Left ventricle myocardium inferior (tissue), 1 donor: ENCODE measurements around the gene GPC5. TPM values are rescaled to one million over a fixed set of nuclear protein-coding genes. Genes with fewer than 3 reads are reported as not detected.

Source experiments
- DNase-seq: peaks from one replicate; pipeline ENCODE4 v3.0.0-alpha.2; 2020
- H3K27ac ChIP-seq: fragments of 200-600 bp; replicated peaks from 2 replicates; pipeline ENCODE4 v1.8.0; 2021
- H3K27me3 ChIP-seq: fragments of 200-600 bp; 2 replicates; pipeline ENCODE4 v1.8.0; 2021; ENCODE audit warnings: low read depth
- H3K36me3 ChIP-seq: fragments of 200-600 bp; 2 replicates; pipeline ENCODE4 v1.8.0; 2021
- H3K4me1 ChIP-seq: fragments of 200-600 bp; 2 replicates; pipeline ENCODE4 v1.8.0; 2021
- H3K4me3 ChIP-seq: fragments of 200-600 bp; 2 replicates; pipeline ENCODE4 v1.8.0; 2021; ENCODE audit warnings: mild to moderate bottlenecking, moderate library complexity
- H3K9me3 ChIP-seq: fragments of 200-600 bp; replicated peaks from 2 replicates; pipeline ENCODE4 v1.8.0; 2021
- intact Hi-C: fragments of 100-400 bp; cut with micrococcal nuclease; formaldehyde crosslinking; loops from one replicate; pipeline ENCODE4 v1.11.0; 2022
- total RNA-seq: library from RNA; stranded (reverse); fragmentation: NEBNext Ultra II Directional; extraction: Animal tissue kit (Norgen Biotek cat#: 25700); gene quantifications from one replicate; pipeline ENCODE4 v1.2.1, GENCODE V29; 2021
- TF ChIP-seq, protein P1 (sequence below): fragments of 200-600 bp; IDR thresholded peaks from 2 replicates; pipeline ENCODE4 v1.8.0; 2021; ENCODE audit warnings: antibody characterized with exemption, mild to moderate bottlenecking, borderline replicate concordance
- donor health status: DM: no; HTN: yes; CAD: no; lungs with severe emphysema.

The GPC5 gene
- total RNA-seq, 1 donor from 2014 or later, result 1.5 TPM

- Histone ChIP-seq H3K27ac (no peak overlapping the region), H3K4me1 (no peaks in the 10 kb centered on the region), H3K9me3 (no peaks in the 10 kb centered on the region), H3K36me3 (no peaks in the 10 kb centered on the region), H3K4me3 (no peak overlapping the region), H3K27me3 (no peaks in the 10 kb centered on the region)
- TF ChIP-seq, protein P1, sequence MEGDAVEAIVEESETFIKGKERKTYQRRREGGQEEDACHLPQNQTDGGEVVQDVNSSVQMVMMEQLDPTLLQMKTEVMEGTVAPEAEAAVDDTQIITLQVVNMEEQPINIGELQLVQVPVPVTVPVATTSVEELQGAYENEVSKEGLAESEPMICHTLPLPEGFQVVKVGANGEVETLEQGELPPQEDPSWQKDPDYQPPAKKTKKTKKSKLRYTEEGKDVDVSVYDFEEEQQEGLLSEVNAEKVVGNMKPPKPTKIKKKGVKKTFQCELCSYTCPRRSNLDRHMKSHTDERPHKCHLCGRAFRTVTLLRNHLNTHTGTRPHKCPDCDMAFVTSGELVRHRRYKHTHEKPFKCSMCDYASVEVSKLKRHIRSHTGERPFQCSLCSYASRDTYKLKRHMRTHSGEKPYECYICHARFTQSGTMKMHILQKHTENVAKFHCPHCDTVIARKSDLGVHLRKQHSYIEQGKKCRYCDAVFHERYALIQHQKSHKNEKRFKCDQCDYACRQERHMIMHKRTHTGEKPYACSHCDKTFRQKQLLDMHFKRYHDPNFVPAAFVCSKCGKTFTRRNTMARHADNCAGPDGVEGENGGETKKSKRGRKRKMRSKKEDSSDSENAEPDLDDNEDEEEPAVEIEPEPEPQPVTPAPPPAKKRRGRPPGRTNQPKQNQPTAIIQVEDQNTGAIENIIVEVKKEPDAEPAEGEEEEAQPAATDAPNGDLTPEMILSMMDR, result no peak
- intact Hi-C loops, result no loop called here
- DNase-seq, result no peak
These were observed 169.2 kb downstream of the GPC5 start for GRCh38 chr13:91567485-91568207.

DNA sequence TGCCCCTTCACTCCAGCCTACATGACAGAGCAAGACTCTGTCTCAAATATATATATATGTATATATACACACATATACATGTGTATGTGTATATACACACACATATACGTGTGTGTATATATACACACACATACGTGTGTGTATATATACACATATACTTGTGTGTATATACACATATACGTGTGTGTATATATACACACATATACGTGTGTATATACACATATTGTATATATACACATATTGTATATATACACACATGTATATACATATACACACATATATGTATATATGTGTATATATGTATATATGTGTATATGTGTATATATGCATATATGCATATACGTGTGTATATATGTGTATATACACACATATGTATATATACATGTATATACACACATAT, 173.3 kb downstream of the GPC5 start:
- H3K27me3 ChIP-seq, result no peaks in the 10 kb centered on the region
- no peaks in the 10 kb centered on the region for H3K36me3 ChIP-seq
- no peaks in the 10 kb centered on the region for H3K9me3 ChIP-seq
- no peak for DNase-seq
- TF ChIP-seq, protein P1, result no peak
- intact Hi-C loops, result no loop called here
- H3K4me3 ChIP-seq, result no peak overlapping the region
- no peak overlapping the region for H3K27ac ChIP-seq
- H3K4me1 ChIP-seq, result no peaks in the 10 kb centered on the region

- H3K36me3 ChIP-seq, result no peaks in the 10 kb centered on the region
- no peaks in the 10 kb centered on the region for H3K4me1 ChIP-seq
- no peak overlapping the region for H3K27ac ChIP-seq
- no peak overlapping the region for H3K4me3 ChIP-seq
- H3K27me3 ChIP-seq, result no peaks in the 10 kb centered on the region
- TF ChIP-seq, protein P1, result no peak
- DNase-seq, result no peak
- peaks cover 1% of the 10 kb centered on the region for H3K9me3 ChIP-seq
- intact Hi-C loops, result no loop called here
These were observed 174.0 kb downstream of the GPC5 start for GRCh38 chr13:91572439-91572838.

DNA sequence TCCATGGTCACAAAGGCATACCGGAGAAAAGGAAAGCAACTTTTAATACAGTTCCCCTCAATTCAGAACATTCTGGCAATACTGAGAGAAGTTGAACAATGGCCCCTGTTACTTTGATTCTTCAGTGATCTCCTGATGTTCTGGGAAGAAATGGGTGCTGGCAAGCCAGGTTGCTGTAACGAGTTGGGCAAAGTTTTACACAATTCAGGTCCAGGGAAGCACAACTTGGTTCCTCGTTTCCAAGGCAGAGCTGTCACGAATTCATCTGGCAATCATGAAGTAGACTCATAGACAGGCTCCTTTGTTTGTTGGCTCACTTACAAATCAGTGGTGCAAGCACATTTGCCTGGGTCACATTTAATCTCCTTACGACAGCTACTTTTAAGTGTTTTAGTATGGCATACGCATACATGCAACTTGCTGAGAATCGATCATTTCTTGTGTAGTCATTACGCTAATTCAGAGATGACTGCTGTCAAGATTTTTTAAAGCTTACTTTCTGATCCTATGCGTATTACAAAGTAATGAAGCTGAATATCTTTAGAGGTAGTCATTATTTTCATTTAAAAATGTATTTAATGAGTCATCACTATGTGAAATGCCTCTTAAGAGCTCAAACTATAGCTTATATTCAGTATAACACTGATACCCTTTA, 174.7 kb downstream of the GPC5 start:
- no peak for DNase-seq
- Histone ChIP-seq H3K36me3 (no peaks in the 10 kb centered on the region), H3K27ac (no peak overlapping the region), H3K4me1 (no peaks in the 10 kb centered on the region), H3K9me3 (peaks cover 8% of the 10 kb centered on the region), H3K4me3 (no peak overlapping the region), H3K27me3 (no peaks in the 10 kb centered on the region)
- intact Hi-C loops, result no loop called here
- TF ChIP-seq, protein P1, result no peak

GRCh38 chr13:91574766-91575165, 176.3 kb downstream of the GPC5 start:
- Histone ChIP-seq H3K4me1 (no peaks in the 10 kb centered on the region), H3K36me3 (no peaks in the 10 kb centered on the region), H3K4me3 (no peak overlapping the region), H3K27me3 (no peaks in the 10 kb centered on the region), H3K9me3 (peaks cover 14% of the 10 kb centered on the region), H3K27ac (no peak overlapping the region)
- intact Hi-C loops, result no loop called here
- DNase-seq, result no peak
- TF ChIP-seq, protein P1, result no peak
